Endothelial cell of hepatic sinusoid (primary cell): Measurements from ENCODE around the gene PSMB7.

Experiments
- in situ Hi-C: cut with HindIII; loops from 2 replicates; pipeline ENCODE4 v1.10.0; 2017; ENCODE audit warnings: low sequenced_read_pairs

Gene PSMB7

GRCh38 chr9:124359855-124360678 lies 55.2 kb downstream of the PSMB7 start:
- in situ Hi-C loops, result no loop called here

- in situ Hi-C loops, result no loop called here
These were observed 55.8 kb downstream of the PSMB7 start for GRCh38 chr9:124359426-124359825.

DNA sequence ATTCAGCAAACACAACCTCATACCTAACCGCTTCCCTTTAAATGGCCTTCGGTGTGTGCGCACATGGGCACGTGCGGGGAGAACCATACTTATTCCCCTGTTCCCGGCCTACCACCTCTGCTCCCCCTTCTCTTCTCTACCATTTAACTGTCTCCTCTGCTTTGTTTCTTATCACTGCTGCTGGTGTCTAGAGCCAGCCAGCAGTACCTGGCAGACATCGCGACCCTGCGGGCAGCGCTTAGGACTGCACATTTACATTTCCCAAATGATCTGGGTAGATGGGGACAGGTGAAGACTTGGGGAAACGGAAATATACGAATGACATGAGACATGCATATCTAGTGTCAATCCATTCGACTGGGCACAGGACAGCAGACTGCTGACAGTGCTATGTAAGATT lies 56.6 kb downstream of the PSMB7 start:
- in situ Hi-C loops, result no loop called here

DNA sequence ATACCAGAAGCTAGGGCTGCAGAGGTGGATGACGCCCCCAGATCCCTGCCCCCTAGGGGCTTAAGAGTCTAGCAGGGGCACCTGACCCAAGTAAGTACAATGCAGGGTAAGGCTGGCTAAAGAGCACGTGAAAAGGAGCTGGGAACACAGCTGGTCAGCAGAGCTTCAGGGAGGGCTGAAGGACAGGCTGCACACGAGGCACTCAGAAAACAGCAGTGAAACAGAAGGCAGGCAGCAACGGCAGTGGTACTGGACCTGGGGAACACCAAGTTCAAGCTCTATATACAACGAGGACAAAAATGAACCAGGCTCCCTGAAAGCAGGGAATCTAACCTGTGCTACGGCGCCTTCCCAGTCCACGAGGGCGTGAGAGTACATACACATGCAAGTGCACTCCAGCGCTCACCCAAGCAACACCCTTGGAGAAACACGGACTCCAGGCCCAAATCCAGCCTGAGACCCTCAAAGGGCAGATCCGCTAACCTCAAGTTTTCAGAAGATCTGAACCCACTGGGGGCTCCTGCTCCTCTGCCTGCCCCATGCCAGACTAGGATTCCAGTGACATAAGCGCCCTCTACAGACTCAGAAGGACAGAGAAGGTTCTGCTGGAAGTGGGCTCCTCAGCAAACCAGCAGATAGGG lies 57.4 kb downstream of the PSMB7 start:
- in situ Hi-C loops, result no loop called here

DNA sequence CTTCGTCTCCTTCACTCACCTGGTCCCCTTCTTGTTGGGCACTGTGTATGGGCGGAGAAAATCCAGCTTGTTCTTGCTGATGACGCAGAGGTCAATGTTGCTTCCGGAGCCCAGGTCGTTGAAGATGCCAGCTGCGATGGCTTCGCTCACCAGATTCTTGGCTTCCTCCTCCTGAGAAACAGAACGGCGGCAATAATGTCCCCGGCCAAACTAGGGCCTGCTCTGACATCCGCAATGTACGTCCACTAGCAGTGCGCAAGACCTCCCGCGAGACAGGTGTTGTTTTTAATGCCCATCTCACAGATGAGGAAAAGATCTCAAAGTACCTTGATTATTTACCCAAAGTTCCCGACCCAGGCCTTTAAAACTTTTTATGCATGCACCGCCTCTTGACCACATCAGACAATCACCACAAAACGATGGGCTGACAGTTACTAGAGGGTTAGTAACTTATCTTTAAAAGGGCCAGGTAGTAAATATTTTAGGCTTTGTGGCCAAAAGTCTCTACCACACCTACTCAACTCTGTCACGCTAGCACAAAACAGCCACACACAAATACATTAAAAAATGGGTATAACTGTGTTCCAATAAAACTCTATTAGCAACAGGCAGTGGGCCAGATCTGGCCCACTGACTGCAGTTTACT lies 58.4 kb downstream of the PSMB7 start:
- in situ Hi-C loops, result no loop called here

DNA sequence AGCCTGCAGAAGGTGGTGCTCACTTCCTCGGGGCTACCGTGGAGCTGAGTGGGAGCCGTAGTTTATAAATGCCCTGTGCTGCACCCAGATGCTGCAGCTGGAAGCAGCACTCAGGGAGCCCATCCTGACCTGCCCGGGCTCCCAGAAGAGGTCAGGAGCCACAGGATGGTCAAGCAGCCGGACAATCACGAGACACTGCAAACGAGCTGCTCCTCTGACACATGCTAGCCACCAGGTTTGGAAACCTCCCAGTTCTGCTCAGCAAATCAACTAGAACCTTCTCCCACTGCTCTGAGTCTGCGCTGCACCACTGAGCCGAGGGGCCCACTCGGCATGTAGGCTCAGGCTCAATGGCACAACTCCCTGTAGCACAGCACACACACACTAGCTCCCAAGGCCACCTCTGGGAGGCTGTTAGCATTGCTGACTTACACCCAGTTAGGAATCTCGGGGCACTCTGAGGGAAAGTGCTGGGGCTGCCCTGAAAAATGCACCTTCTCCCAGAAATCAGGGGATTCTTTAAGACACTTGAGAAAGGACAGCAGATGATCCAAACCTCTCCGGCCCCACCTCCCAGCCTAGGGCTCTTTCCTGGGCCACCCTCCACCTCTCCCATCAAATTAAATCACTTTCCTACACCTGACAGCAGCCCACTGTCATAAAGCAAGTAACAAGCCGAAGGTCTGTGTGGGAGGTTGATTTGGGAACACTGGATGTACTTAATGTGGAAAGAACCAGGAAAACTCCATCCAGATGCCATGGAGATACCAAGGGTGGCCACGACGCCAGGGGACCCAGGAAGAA lies 59.1 kb downstream of the PSMB7 start:
- in situ Hi-C loops, result no loop called here

DNA sequence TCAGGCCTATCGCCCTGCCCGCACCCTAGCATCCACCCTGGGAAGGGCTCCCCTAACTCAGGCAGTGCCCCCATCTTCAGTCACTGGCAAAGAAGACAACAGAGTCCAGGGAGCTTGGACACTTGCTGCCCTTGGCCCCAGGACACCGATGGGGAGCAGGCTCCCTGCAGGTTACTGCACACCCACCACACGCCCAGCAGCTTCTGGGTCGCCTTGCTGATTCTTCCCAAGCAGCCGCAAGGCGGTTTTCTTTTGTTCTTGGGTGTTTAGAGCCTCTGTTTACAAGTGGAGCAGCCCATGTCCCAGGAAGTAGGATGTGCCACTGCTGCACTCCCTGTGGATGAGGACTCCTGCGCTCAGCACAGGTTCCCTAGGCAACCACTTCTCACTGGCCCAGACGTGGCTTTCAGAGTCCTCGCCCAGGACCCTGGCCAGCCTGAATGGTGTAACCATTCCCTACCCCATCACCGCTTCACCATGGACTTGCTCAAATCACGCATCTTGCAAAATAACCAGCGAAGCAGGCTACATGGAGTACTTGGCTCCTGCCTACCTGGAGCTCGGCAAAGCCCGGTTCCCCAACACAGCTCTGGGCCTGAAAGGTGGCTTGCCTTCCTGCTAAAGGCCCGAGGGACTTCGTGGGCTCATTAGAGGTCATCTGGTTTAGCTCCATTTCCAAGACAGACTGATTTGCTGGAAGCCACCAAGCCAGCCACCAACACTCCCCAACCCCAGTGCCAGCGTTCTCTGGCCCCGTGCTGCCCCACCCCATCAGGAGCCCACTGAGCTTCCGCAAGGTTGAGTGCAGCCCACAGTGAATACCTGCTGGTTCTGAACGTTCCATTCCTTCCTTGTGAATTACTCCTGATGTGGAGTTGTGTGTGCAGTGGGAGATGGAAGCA lies 60.0 kb downstream of the PSMB7 start:
- in situ Hi-C loops, result no loop called here

DNA sequence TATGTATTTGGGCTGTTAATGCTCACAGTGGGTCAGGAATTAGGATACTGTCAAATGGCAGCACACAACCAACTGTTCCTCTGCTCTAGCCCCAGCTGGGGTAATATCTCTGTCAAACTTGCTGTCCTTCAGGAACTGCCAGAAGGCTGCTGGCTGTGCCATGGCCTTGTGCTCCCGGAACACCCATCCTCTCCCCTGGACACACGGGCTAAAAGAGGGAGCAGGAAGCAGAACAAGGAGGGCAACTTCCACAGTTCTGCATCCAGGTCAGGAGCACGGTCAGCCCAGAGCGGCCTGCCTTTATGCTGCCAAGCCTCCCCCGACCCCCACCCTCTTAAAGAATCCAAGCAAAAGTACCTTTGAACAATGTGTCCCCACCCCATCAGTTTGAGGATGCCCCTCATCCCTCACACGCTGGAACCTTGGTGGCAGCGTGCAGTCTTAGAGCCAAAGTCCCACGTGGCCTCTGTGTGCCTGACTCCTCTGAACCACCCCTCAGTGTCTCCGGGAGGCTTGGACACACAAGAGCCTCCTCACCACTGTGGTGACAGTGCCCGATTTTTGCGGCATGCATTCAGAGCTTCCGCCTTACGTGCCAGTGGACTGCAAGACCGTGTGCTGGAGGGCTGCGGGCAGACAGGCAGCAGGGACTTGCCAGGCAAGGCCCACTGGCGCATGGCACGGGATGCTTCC lies 60.8 kb downstream of the PSMB7 start:
- in situ Hi-C loops, result no loop called here

GRCh38 chr9:124353811-124354274 lies 61.4 kb downstream of the PSMB7 start:
- in situ Hi-C loops, result no loop called here

DNA sequence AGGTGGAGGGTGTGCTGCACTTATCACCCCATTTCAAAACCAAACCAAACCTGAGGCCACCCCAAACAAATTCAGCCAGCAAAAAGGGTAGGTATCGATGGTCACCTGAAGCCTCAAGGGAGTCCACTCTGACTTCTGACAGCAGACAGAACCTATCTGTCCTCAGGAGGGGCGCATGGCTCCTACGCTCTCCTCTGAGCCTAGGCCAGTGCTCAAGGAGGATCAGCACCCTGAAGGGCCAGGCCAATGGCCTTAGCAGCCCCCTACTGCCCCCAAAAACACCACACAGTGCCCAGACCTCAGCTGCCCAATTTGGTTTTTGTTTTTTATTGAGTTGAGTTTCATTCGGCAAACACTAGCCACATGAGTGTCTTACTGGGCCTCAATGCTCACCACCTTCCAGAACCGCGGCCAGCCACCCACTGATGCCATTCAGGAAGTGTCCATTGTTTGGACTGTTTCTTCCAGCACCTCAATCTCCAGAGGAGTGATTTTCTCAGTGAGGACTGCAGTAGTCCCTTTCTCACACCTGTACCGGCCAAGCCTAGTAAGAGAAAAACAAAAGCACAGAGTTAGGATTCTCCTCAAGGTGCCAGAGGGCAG lies 62.0 kb downstream of the PSMB7 start:
- in situ Hi-C loops, result no loop called here

DNA sequence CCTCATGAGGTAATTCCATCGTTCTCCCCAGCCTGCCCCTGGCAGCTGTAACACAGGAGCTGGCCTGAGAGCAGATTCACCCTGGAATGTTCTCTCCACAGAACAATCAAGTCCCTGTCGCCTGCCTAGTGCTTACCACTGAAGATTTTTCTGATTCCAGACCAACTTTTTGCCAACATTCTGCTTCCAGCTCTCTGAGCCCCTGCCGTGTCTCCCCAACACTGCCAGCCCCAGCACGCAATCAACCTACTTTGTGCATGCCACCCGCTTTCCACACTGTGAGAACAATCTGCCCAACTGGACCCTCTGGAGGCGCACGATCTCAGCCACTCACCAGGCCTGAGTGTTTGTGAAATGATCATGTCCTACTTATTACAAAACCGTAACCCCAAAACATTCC lies 62.6 kb downstream of the PSMB7 start:
- in situ Hi-C loops, result no loop called here

DNA sequence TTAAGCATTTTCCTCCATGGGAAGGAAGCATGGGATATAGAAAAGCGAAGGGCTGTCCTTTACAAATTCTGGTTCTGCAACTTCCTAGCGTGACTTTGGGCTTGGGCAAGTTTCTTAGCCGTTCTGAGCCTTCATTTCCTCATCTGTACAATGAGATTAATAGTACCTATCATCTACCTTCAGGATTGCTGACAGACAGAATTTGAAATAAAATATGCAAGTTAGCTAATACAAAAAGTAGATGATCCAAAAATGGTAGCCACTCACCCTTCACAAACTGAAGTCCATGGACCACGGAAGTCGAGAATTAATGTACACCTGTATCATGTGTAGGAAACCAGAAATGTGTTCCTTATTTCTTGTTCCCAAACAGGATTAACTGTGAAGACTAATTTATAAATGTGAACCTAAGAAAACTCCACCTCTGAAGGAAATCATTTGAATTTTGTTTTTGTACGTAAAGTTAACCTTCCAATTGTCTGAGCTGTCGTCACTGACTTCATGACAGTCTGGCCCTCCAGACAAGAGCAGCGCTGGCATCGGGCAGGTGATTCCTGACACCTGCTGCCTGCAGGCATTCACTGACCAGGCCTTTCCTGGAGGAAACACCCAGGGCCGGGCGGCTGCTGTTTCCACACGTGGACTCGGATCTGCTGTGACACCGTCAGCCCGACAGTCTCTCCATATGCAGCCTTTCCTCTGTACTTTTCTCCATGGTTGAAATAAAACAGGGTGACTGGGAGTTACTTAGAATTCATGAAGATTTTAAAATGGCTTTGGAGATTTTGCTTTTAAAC lies 63.4 kb downstream of the PSMB7 start:
- in situ Hi-C loops, result no loop called here

GRCh38 chr9:124350494-124351263 lies 64.6 kb downstream of the PSMB7 start:
- in situ Hi-C loops, result no loop called here

DNA sequence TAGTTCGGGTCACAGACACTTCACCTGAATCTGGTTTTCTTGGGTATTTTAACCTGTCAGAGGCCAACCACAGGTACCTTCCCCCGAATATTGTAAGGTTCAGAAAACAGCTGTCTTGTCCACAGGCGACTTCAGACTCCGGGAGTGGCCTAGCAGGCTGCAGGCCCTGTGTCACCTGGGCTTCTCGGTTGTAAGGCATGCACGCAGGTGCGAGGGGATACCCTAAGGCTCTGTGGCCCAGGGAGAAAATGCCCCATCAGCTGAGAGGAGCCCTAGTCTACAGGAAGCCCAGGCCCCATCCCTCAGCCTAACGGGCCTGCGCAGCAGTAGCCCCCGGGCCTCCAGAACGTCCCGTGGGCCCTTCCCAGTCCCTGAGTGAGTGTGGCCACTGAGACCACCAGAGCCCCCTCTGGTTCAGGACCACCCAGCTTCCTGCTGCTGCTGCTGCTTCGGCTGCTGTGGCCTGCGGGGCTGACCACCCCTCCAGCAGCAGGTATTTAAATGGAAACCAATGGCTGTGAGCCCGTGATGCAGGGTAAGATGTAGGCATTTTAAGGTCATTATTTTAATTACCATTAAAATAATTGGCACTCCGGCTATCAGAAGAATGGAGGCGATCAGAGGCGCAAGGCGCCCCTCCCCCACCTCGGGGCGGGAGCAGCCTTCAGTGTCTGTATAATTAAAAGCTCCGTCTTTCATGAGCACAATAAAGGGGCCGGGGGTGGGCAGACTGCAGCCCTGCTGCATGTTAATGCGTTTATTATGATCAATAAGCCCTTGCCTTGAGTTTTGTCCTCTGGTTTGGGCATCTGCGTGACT lies 65.4 kb downstream of the PSMB7 start:
- in situ Hi-C loops, result loop anchor here (5.0 kb wide), 1 partner anchor 58 kb away; no protein-coding TSS in a partner anchor

DNA sequence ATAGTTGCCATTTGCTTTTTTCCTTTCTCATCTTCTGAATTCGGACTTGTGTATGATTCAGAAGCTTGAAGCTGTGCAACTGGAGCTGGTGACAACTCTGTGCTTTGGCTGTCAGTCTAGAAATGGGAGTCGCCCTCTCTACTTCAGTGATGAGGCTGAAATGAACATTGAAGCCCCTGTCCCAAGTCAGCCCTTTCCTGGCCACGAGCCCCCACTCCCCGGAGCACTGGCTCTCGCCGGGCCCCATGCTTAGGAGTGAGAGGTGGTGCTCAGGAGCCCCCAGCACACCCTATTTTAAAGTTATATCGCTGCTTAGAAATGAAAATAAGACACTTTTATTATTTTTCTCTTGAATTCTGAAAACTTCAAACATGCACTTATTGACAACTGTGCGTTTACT lies 66.0 kb downstream of the PSMB7 start:
- in situ Hi-C loops, result loop anchor here (5.0 kb wide), 1 partner anchor 57 kb away; no protein-coding TSS in a partner anchor

- in situ Hi-C loops, result loop anchor here (5.0 kb wide), 1 partner anchor 57 kb away; no protein-coding TSS in a partner anchor
These were observed 66.4 kb downstream of the PSMB7 start for GRCh38 chr9:124348831-124349230.
